Upper lobe of right lung (tissue), 1 donor: ENCODE measurements around the gene ALKBH7. TPM values are rescaled to one million over a fixed set of nuclear protein-coding genes. Genes with fewer than 3 reads are reported as not detected.

Experiments used
- ATAC-seq: fragments of 200-7000 bp; cut with Tn5 transposase; one replicate; pipeline ENCODE4 v1.9.1; 2020; ENCODE audit warnings: mild to moderate bottlenecking, moderate library complexity
- DNase-seq: peaks from one replicate; pipeline ENCODE4 v3.0.0-alpha.2; 2020
- H3K27ac ChIP-seq: fragments of 200-600 bp; one replicate; pipeline ENCODE4 v1.8.0; 2022
- H3K27me3 ChIP-seq: fragments of 200-600 bp; one replicate; pipeline ENCODE4 v1.8.0; 2022; ENCODE audit warnings: mild to moderate bottlenecking
- H3K36me3 ChIP-seq: fragments of 200-600 bp; one replicate; pipeline ENCODE4 v1.8.0; 2022
- H3K4me1 ChIP-seq: fragments of 200-600 bp; one replicate; pipeline ENCODE4 v1.8.0; 2022
- H3K4me3 ChIP-seq: fragments of 200-600 bp; one replicate; pipeline ENCODE4 v1.8.0; 2022; ENCODE audit warnings: mild to moderate bottlenecking
- H3K9me3 ChIP-seq: fragments of 200-600 bp; one replicate; pipeline ENCODE4 v1.8.0; 2022
- intact Hi-C: fragments of 100-400 bp; cut with DNase I; formaldehyde crosslinking; loops from one replicate; pipeline ENCODE4 v1.11.0; 2022
- long read RNA-seq: library from polyadenylated mRNA; unstranded; transcript quantifications from one replicate; pipeline ENCODE4 v2.0.0, GENCODE V29; 2021
- total RNA-seq: library from RNA; stranded (reverse); fragmentation: NEBNext Ultra II Directional; extraction: Animal tissue kit (Norgen Biotek cat#: 25700); gene quantifications from one replicate; pipeline ENCODE4 v1.2.1, GENCODE V29; 2021
- TF ChIP-seq, protein P1 (sequence below): fragments of 200-600 bp; IDR thresholded peaks from one replicate; pipeline ENCODE4 v1.8.0; 2022; ENCODE audit warnings: antibody characterized with exemption
- donor health status: DM: no; HTN: yes; CAD: no; lungs with severe emphysema.

ALKBH7 gene
- total RNA-seq = 57.2 TPM
- long read RNA-seq, transcript ALKBH7-201 (4 exons, 1,332 nt) = major isoform, 37 of 38 reads
- long read RNA-seq, partial matches to known transcripts = 1 of 38 reads
- long read RNA-seq, other reads (novel, unspliced or antisense) = 0 of 38 reads

GRCh38 chr19:6372594-6373095 lies at the start of gene ALKBH7:
TSS of gene ALKBH7 (plus strand) at chr19:6372794. CDS start at chr19:6372821, 27 bp downstream.
- Histone ChIP-seq H3K27me3 (no peaks in the 10 kb centered on the region), H3K27ac (peak within 1 kb of the TSS; percentile 94), H3K9me3 (no peaks in the 10 kb centered on the region), H3K4me3 (peak within 1 kb of the TSS; percentile 86), H3K4me1 (no peaks in the 10 kb centered on the region), H3K36me3 (peaks cover 18% of the 10 kb centered on the region)
- DNase-seq (peak; percentile 97), ATAC-seq (peak; percentile 88)
- intact Hi-C loops = no loop called here
- TF ChIP-seq, protein P1, sequence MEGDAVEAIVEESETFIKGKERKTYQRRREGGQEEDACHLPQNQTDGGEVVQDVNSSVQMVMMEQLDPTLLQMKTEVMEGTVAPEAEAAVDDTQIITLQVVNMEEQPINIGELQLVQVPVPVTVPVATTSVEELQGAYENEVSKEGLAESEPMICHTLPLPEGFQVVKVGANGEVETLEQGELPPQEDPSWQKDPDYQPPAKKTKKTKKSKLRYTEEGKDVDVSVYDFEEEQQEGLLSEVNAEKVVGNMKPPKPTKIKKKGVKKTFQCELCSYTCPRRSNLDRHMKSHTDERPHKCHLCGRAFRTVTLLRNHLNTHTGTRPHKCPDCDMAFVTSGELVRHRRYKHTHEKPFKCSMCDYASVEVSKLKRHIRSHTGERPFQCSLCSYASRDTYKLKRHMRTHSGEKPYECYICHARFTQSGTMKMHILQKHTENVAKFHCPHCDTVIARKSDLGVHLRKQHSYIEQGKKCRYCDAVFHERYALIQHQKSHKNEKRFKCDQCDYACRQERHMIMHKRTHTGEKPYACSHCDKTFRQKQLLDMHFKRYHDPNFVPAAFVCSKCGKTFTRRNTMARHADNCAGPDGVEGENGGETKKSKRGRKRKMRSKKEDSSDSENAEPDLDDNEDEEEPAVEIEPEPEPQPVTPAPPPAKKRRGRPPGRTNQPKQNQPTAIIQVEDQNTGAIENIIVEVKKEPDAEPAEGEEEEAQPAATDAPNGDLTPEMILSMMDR = peak; percentile 9

- no peak for ATAC-seq
- H3K9me3 ChIP-seq = no peaks in the 10 kb centered on the region
- no peaks in the 10 kb centered on the region for H3K36me3 ChIP-seq
- H3K4me3 ChIP-seq = no peak overlapping the region
- no peaks in the 10 kb centered on the region for H3K4me1 ChIP-seq
- H3K27ac ChIP-seq = no peak overlapping the region
- peaks cover 10% of the 10 kb centered on the region for H3K27me3 ChIP-seq
- DNase-seq = no peak
- intact Hi-C loops = no loop called here
- TF ChIP-seq, protein P1 = no peak
Measured at GRCh38 chr19:6324757-6325156, 47.8 kb upstream of the ALKBH7 start.

DNA sequence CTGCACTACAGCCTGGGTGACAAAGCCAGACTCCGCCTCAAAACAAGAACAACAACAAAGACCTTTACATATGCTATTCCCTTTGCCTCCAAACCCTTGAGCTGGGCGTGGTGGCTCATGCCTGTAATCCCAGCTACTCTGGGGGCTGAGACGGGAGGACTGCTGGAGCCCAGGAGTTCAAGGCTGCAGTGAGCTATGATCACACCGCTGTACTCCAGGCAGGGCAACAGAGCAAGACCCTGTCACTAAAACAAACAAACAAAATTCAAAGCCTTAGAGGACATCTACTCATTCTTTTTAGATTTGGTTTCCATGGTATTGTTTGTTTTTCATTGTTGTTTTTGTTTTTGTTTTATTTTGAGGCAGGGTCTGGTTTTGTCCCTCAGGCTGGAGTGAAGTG lies 47.0 kb upstream of the ALKBH7 start:
- peaks cover 3% of the 10 kb centered on the region for H3K27me3 ChIP-seq
- ATAC-seq = no peak
- intact Hi-C loops = no loop called here
- H3K4me3 ChIP-seq = no peak overlapping the region
- TF ChIP-seq, protein P1 = no peak
- H3K9me3 ChIP-seq = no peaks in the 10 kb centered on the region
- no peak overlapping the region for H3K27ac ChIP-seq
- DNase-seq = no peak
- H3K36me3 ChIP-seq = no peaks in the 10 kb centered on the region
- H3K4me1 ChIP-seq = no peaks in the 10 kb centered on the region

DNA sequence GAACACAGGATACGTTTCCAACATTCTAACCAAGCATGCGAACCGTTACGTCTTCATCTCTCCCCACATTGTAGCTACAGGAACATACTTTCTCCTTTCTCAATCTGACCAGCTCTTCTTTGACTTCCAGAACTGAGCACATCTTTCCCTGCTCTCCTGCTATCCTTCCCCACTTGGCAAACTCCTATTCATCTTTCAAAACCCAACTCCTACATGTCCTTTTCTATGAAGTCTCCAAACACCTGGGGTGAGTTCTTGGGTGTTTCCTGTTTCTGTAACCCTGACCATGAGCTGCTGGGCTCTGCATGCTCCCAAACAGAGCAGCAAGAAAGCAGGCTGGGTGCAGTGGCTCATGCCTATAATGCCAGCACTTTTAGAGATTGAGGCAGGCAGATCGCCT lies 45.8 kb upstream of the ALKBH7 start:
- intact Hi-C loops = no loop called here
- no peak for DNase-seq
- Histone ChIP-seq H3K27me3 (peaks cover 3% of the 10 kb centered on the region), H3K27ac (no peak overlapping the region), H3K4me1 (no peaks in the 10 kb centered on the region), H3K4me3 (no peak overlapping the region), H3K36me3 (no peaks in the 10 kb centered on the region), H3K9me3 (no peaks in the 10 kb centered on the region)
- no peak for ATAC-seq
- TF ChIP-seq, protein P1 = no peak

- TF ChIP-seq, protein P1 = no peak
- no peak for ATAC-seq
- intact Hi-C loops = no loop called here
- Histone ChIP-seq H3K27me3 (no peaks in the 10 kb centered on the region), H3K27ac (no peak within 1 kb of the TSS), H3K36me3 (no peaks in the 10 kb centered on the region), H3K9me3 (no peaks in the 10 kb centered on the region), H3K4me3 (no peak within 1 kb of the TSS), H3K4me1 (no peaks in the 10 kb centered on the region)
- no peak for DNase-seq
Measured at GRCh38 chr19:6333439-6333838, 39.2 kb upstream of the ALKBH7 start, which contains the start of gene ACER1. TSS of gene ACER1 (minus strand) at chr19:6333612. CDS start at chr19:6333551, 61 bp downstream.
